Dendritic cell treated with granulocyte-macrophage colony-stimulating factor and Interleukin-4, amounts not matched to agents 40 ng/mL and 50 ng/mL, for 4 days (primary cell): Measurements from ENCODE around the gene RGS7.

Experiments used
- H3K27ac Mint-ChIP-seq: one replicate; pipeline ENCODE4 v1.8.0; 2022; ENCODE audit warnings: mild to moderate bottlenecking, mixed read lengths
- H3K27me3 Mint-ChIP-seq: one replicate; pipeline ENCODE4 v1.8.0; 2022; ENCODE audit warnings: mild to moderate bottlenecking, mixed read lengths
- H3K36me3 Mint-ChIP-seq: one replicate; pipeline ENCODE4 v1.8.0; 2022; ENCODE audit warnings: low read depth, mixed read lengths
- H3K4me1 Mint-ChIP-seq: one replicate; pipeline ENCODE4 v1.8.0; 2022; ENCODE audit warnings: low read depth, mixed read lengths
- H3K4me3 Mint-ChIP-seq: one replicate; pipeline ENCODE4 v1.8.0; 2022; ENCODE audit warnings: mild to moderate bottlenecking, moderate library complexity, mixed read lengths
- H3K9me3 Mint-ChIP-seq: one replicate; pipeline ENCODE4 v1.8.0; 2022; ENCODE audit warnings: mixed read lengths
- intact Hi-C: fragments of 100-400 bp; cut with micrococcal nuclease; formaldehyde crosslinking; loops from one replicate; pipeline ENCODE4 v1.15.0; 2022

RGS7 gene

GRCh38 chr1:241356187-241356518 is 852 bp downstream of the RGS7 start:
- H3K4me3 Mint-ChIP-seq: no peak overlapping the region
- intact Hi-C loops: no loop called here
- H3K27ac Mint-ChIP-seq: no peak overlapping the region
- no peaks in the 10 kb centered on the region for H3K9me3 Mint-ChIP-seq
- no peaks in the 10 kb centered on the region for H3K36me3 Mint-ChIP-seq
- no peaks in the 10 kb centered on the region for H3K4me1 Mint-ChIP-seq
- peaks cover 44% of the 10 kb centered on the region for H3K27me3 Mint-ChIP-seq

- Mint-ChIP-seq H3K4me1 (no peaks in the 10 kb centered on the region), H3K4me3 (no peak overlapping the region), H3K27ac (no peak overlapping the region), H3K27me3 (peaks cover 44% of the 10 kb centered on the region), H3K36me3 (no peaks in the 10 kb centered on the region), H3K9me3 (no peaks in the 10 kb centered on the region)
- intact Hi-C loops: no loop called here
These were observed 1.5 kb downstream of the RGS7 start for GRCh38 chr1:241355311-241356010.

- no peak overlapping the region for H3K27ac Mint-ChIP-seq
- no peaks in the 10 kb centered on the region for H3K9me3 Mint-ChIP-seq
- intact Hi-C loops: no loop called here
- no peak overlapping the region for H3K4me3 Mint-ChIP-seq
- H3K4me1 Mint-ChIP-seq: no peaks in the 10 kb centered on the region
- no peaks in the 10 kb centered on the region for H3K36me3 Mint-ChIP-seq
- peaks cover 23% of the 10 kb centered on the region for H3K27me3 Mint-ChIP-seq
These were observed 4.6 kb downstream of the RGS7 start for GRCh38 chr1:241352401-241352800.

- H3K27ac Mint-ChIP-seq: no peak overlapping the region
- intact Hi-C loops: no loop called here
- H3K4me1 Mint-ChIP-seq: no peaks in the 10 kb centered on the region
- peaks cover 19% of the 10 kb centered on the region for H3K27me3 Mint-ChIP-seq
- H3K4me3 Mint-ChIP-seq: no peak overlapping the region
- no peaks in the 10 kb centered on the region for H3K36me3 Mint-ChIP-seq
- H3K9me3 Mint-ChIP-seq: no peaks in the 10 kb centered on the region
These were observed 5.2 kb downstream of the RGS7 start for GRCh38 chr1:241351841-241352240.

GRCh38 chr1:241343956-241344355 is 13.0 kb downstream of the RGS7 start:
- intact Hi-C loops: no loop called here
- Mint-ChIP-seq H3K4me1 (no peaks in the 10 kb centered on the region), H3K36me3 (no peaks in the 10 kb centered on the region), H3K27ac (no peak overlapping the region), H3K9me3 (no peaks in the 10 kb centered on the region), H3K27me3 (no peaks in the 10 kb centered on the region), H3K4me3 (no peak overlapping the region)

- no peak overlapping the region for H3K4me3 Mint-ChIP-seq
- no peaks in the 10 kb centered on the region for H3K4me1 Mint-ChIP-seq
- intact Hi-C loops: no loop called here
- no peaks in the 10 kb centered on the region for H3K9me3 Mint-ChIP-seq
- H3K36me3 Mint-ChIP-seq: no peaks in the 10 kb centered on the region
- H3K27me3 Mint-ChIP-seq: no peaks in the 10 kb centered on the region
- H3K27ac Mint-ChIP-seq: no peak overlapping the region
These were observed 20.7 kb downstream of the RGS7 start for GRCh38 chr1:241336335-241336734.

GRCh38 chr1:241332987-241333386 is 24.0 kb downstream of the RGS7 start:
- H3K4me1 Mint-ChIP-seq: no peaks in the 10 kb centered on the region
- no peaks in the 10 kb centered on the region for H3K27me3 Mint-ChIP-seq
- H3K9me3 Mint-ChIP-seq: no peaks in the 10 kb centered on the region
- H3K27ac Mint-ChIP-seq: no peak overlapping the region
- H3K36me3 Mint-ChIP-seq: no peaks in the 10 kb centered on the region
- H3K4me3 Mint-ChIP-seq: no peak overlapping the region
- intact Hi-C loops: no loop called here

GRCh38 chr1:241332037-241332409 is 25.0 kb downstream of the RGS7 start:
- no peak overlapping the region for H3K27ac Mint-ChIP-seq
- H3K4me3 Mint-ChIP-seq: no peak overlapping the region
- H3K36me3 Mint-ChIP-seq: no peaks in the 10 kb centered on the region
- no peaks in the 10 kb centered on the region for H3K4me1 Mint-ChIP-seq
- no peaks in the 10 kb centered on the region for H3K27me3 Mint-ChIP-seq
- intact Hi-C loops: no loop called here
- H3K9me3 Mint-ChIP-seq: peaks cover under 1% of the 10 kb centered on the region

GRCh38 chr1:241331328-241332036 is 25.5 kb downstream of the RGS7 start:
- no peak overlapping the region for H3K27ac Mint-ChIP-seq
- no peak overlapping the region for H3K4me3 Mint-ChIP-seq
- peaks cover 6% of the 10 kb centered on the region for H3K9me3 Mint-ChIP-seq
- no peaks in the 10 kb centered on the region for H3K36me3 Mint-ChIP-seq
- intact Hi-C loops: no loop called here
- H3K27me3 Mint-ChIP-seq: no peaks in the 10 kb centered on the region
- H3K4me1 Mint-ChIP-seq: no peaks in the 10 kb centered on the region

- H3K9me3 Mint-ChIP-seq: peaks cover 9% of the 10 kb centered on the region
- H3K27me3 Mint-ChIP-seq: no peaks in the 10 kb centered on the region
- no peak overlapping the region for H3K27ac Mint-ChIP-seq
- H3K36me3 Mint-ChIP-seq: no peaks in the 10 kb centered on the region
- no peaks in the 10 kb centered on the region for H3K4me1 Mint-ChIP-seq
- no peak overlapping the region for H3K4me3 Mint-ChIP-seq
- intact Hi-C loops: no loop called here
These were observed 26.2 kb downstream of the RGS7 start for GRCh38 chr1:241330619-241331327.

- peaks cover 9% of the 10 kb centered on the region for H3K9me3 Mint-ChIP-seq
- no peaks in the 10 kb centered on the region for H3K36me3 Mint-ChIP-seq
- no peak overlapping the region for H3K27ac Mint-ChIP-seq
- H3K27me3 Mint-ChIP-seq: no peaks in the 10 kb centered on the region
- intact Hi-C loops: no loop called here
- no peaks in the 10 kb centered on the region for H3K4me1 Mint-ChIP-seq
- H3K4me3 Mint-ChIP-seq: no peak overlapping the region
These were observed 31.5 kb downstream of the RGS7 start for GRCh38 chr1:241325456-241325855.

GRCh38 chr1:241323514-241324195 is 33.4 kb downstream of the RGS7 start:
- H3K4me1 Mint-ChIP-seq: no peaks in the 10 kb centered on the region
- no peak overlapping the region for H3K27ac Mint-ChIP-seq
- no peaks in the 10 kb centered on the region for H3K36me3 Mint-ChIP-seq
- H3K27me3 Mint-ChIP-seq: no peaks in the 10 kb centered on the region
- intact Hi-C loops: no loop called here
- peaks cover 9% of the 10 kb centered on the region for H3K9me3 Mint-ChIP-seq
- H3K4me3 Mint-ChIP-seq: no peak overlapping the region

GRCh38 chr1:241317676-241318075 is 39.3 kb downstream of the RGS7 start:
- Mint-ChIP-seq H3K4me3 (no peak overlapping the region), H3K4me1 (no peaks in the 10 kb centered on the region), H3K27me3 (no peaks in the 10 kb centered on the region), H3K9me3 (no peaks in the 10 kb centered on the region), H3K36me3 (no peaks in the 10 kb centered on the region), H3K27ac (no peak overlapping the region)
- intact Hi-C loops: no loop called here

- intact Hi-C loops: no loop called here
- no peaks in the 10 kb centered on the region for H3K9me3 Mint-ChIP-seq
- H3K4me3 Mint-ChIP-seq: no peak overlapping the region
- H3K27ac Mint-ChIP-seq: no peak overlapping the region
- no peaks in the 10 kb centered on the region for H3K4me1 Mint-ChIP-seq
- H3K36me3 Mint-ChIP-seq: no peaks in the 10 kb centered on the region
- H3K27me3 Mint-ChIP-seq: no peaks in the 10 kb centered on the region
These were observed 40.6 kb downstream of the RGS7 start for GRCh38 chr1:241316372-241316771.
